HEK293 (cell line): ENCODE results near the gene LXN.

ENCODE experiments used
- CTCF ChIA-PET: fragments of 350-600 bp; formaldehyde crosslinking; extraction: SDS; loops from one replicate; lab custom pipeline; 2021; ENCODE audit warnings: antibody characterized with exemption; lab: Yijun Ruan, JAX
- POLR2A ChIA-PET: fragments of 300-600 bp; formaldehyde crosslinking; extraction: SDS; loops from one replicate; lab custom pipeline; 2020; ENCODE audit warnings: antibody characterized with exemption, inconsistent platforms; lab: Yijun Ruan, JAX
- H3K27ac ChIP-seq: fragments of 200-500 bp; sonication (Bioruptor generic); 2 replicates; pipeline ENCODE4 v1.5.1; 2014; ENCODE audit warnings: low read depth, low read length, control low read depth, inconsistent platforms; ENCODE audit errors: extremely low read depth
- H3K36me3 ChIP-seq, 2 experiments: fragments of 200-500 bp in 1 of 2; sonication (Bioruptor generic) in 1 of 2; 1 replicate in 1 of 2; 2 replicates in 1 of 2; pipeline ENCODE4 v1.5.1; 2014 to 2017; ENCODE audit warnings: inconsistent platforms in 2 of 2, low read length in 2 of 2; ENCODE audit not compliant: control insufficient read depth in 2 of 2, insufficient read depth in 1 of 2
- H3K4me1 ChIP-seq: fragments of 200-500 bp; sonication (Bioruptor generic); 2 replicates; pipeline ENCODE4 v1.5.1; 2014; ENCODE audit warnings: mild to moderate bottlenecking, low read length, inconsistent platforms; ENCODE audit not compliant: control insufficient read depth, insufficient read depth
- H3K4me3 ChIP-seq: 2 replicates; pipeline ENCODE4 v1.5.1; 2011; ENCODE audit warnings: low read depth, mild to moderate bottlenecking, control low read depth, low read length, moderate library complexity
- H3K9me3 ChIP-seq: fragments of 200-500 bp; sonication (Bioruptor generic); 2 replicates; pipeline ENCODE4 v1.5.1; 2014; ENCODE audit warnings: low read depth, low read length, inconsistent platforms; ENCODE audit not compliant: control insufficient read depth, insufficient read depth
- CTCF ChIP-seq: fragments of 450-650 bp; formaldehyde crosslinking; IDR thresholded peaks from 2 replicates; pipeline ENCODE4 v1.5.1; 2016; ENCODE audit warnings: missing biosample characterization, missing genetic modification characterization
- GLIS1 ChIP-seq: fragments of 450-650 bp; formaldehyde crosslinking; IDR thresholded peaks from 2 replicates; pipeline ENCODE4 v1.5.1; 2016; ENCODE audit warnings: missing biosample characterization, missing genetic modification characterization
- HIC1 ChIP-seq: fragments of 450-650 bp; formaldehyde crosslinking; IDR thresholded peaks from 2 replicates; pipeline ENCODE4 v1.5.1; 2016; ENCODE audit warnings: missing biosample characterization, missing genetic modification characterization
- IKZF3 ChIP-seq: fragments of 450-650 bp; IDR thresholded peaks from 2 replicates; pipeline ENCODE4 v1.5.0; 2018; ENCODE audit warnings: missing biosample characterization, mild to moderate bottlenecking, missing genetic modification characterization, moderate library complexity
- KLF9 ChIP-seq: fragments of 450-650 bp; formaldehyde crosslinking; IDR thresholded peaks from 2 replicates; pipeline ENCODE4 v1.5.1; 2016; ENCODE audit warnings: missing biosample characterization, missing genetic modification characterization, low read depth
- MYNN ChIP-seq: fragments of 450-650 bp; formaldehyde crosslinking; IDR thresholded peaks from 2 replicates; pipeline ENCODE4 v1.5.1; 2016; ENCODE audit warnings: missing biosample characterization, missing genetic modification characterization, borderline replicate concordance
- SALL2 ChIP-seq: fragments of 450-650 bp; formaldehyde crosslinking; IDR thresholded peaks from 2 replicates; pipeline ENCODE4 v1.5.0; 2017; ENCODE audit warnings: missing biosample characterization, mild to moderate bottlenecking, missing genetic modification characterization, borderline replicate concordance
- SP3 ChIP-seq: fragments of 450-650 bp; formaldehyde crosslinking; IDR thresholded peaks from 2 replicates; pipeline ENCODE4 v1.5.1; 2016; ENCODE audit warnings: missing biosample characterization, missing genetic modification characterization
- SP7 ChIP-seq: fragments of 450-650 bp; formaldehyde crosslinking; IDR thresholded peaks from 2 replicates; pipeline ENCODE4 v1.5.1; 2016; ENCODE audit warnings: missing biosample characterization, missing genetic modification characterization
- TRIM28 ChIP-seq: IDR thresholded peaks from 2 replicates; pipeline ENCODE4 v1.6.1; 2011; ENCODE audit warnings: low read length, control low read depth, borderline replicate concordance
- ZBTB20 ChIP-seq: fragments of 450-650 bp; formaldehyde crosslinking; IDR thresholded peaks from 2 replicates; pipeline ENCODE4 v1.5.1; 2016; ENCODE audit warnings: missing biosample characterization, missing genetic modification characterization
- ZEB2 ChIP-seq: fragments of 450-650 bp; formaldehyde crosslinking; IDR thresholded peaks from 2 replicates; pipeline ENCODE4 v1.5.1; 2016; ENCODE audit warnings: missing biosample characterization, missing genetic modification characterization
- ZFP3 ChIP-seq: fragments of 450-650 bp; formaldehyde crosslinking; IDR thresholded peaks from 2 replicates; pipeline ENCODE4 v1.5.1; 2016; ENCODE audit warnings: low read depth, missing biosample characterization, missing genetic modification characterization
- ZFP41 ChIP-seq: fragments of 450-650 bp; formaldehyde crosslinking; IDR thresholded peaks from 2 replicates; pipeline ENCODE4 v1.5.1; 2016; ENCODE audit warnings: missing biosample characterization, missing genetic modification characterization, borderline replicate concordance
- ZIC2 ChIP-seq: fragments of 450-650 bp; formaldehyde crosslinking; IDR thresholded peaks from 2 replicates; pipeline ENCODE4 v1.5.1; 2016; ENCODE audit warnings: missing biosample characterization, missing genetic modification characterization
- ZNF24 ChIP-seq: fragments of 450-650 bp; formaldehyde crosslinking; IDR thresholded peaks from 2 replicates; pipeline ENCODE4 v1.5.1; 2016; ENCODE audit warnings: missing biosample characterization, missing genetic modification characterization
- ZNF302 ChIP-seq: fragments of 450-650 bp; formaldehyde crosslinking; IDR thresholded peaks from 2 replicates; pipeline ENCODE4 v1.5.1; 2016; ENCODE audit warnings: missing biosample characterization, missing genetic modification characterization, low read depth
- ZNF433 ChIP-seq: fragments of 450-650 bp; formaldehyde crosslinking; IDR thresholded peaks from 2 replicates; pipeline ENCODE4 v1.5.1; 2016; ENCODE audit warnings: missing biosample characterization, missing genetic modification characterization, low read depth
- ZNF501 ChIP-seq: fragments of 450-650 bp; formaldehyde crosslinking; IDR thresholded peaks from 2 replicates; pipeline ENCODE4 v1.5.1; 2016; ENCODE audit warnings: missing biosample characterization, missing genetic modification characterization
- ZNF664 ChIP-seq: fragments of 450-650 bp; formaldehyde crosslinking; IDR thresholded peaks from 2 replicates; pipeline ENCODE4 v1.5.1; 2016; ENCODE audit warnings: missing biosample characterization, missing genetic modification characterization
- TF ChIP-seq, protein P1 (sequence below): fragments of 450-650 bp; formaldehyde crosslinking; optimal IDR thresholded peaks from 2 replicates; pipeline ENCODE3; 2016; ENCODE audit warnings: missing biosample characterization, mild to moderate bottlenecking, missing genetic modification characterization
- TF ChIP-seq, protein P2 (sequence below): fragments of 450-650 bp; formaldehyde crosslinking; IDR thresholded peaks from 2 replicates; pipeline ENCODE4 v1.5.1; 2017; ENCODE audit warnings: missing biosample characterization, missing genetic modification characterization
- TF ChIP-seq, protein P3 (sequence below): fragments of 450-650 bp; IDR thresholded peaks from 2 replicates; pipeline ENCODE4 v1.5.1; 2018; ENCODE audit warnings: missing biosample characterization, mild to moderate bottlenecking, missing genetic modification characterization
- TF ChIP-seq, protein P4 (sequence below): fragments of 450-650 bp; formaldehyde crosslinking; IDR thresholded peaks from 2 replicates; pipeline ENCODE4 v1.5.1; 2016; ENCODE audit warnings: missing biosample characterization, missing genetic modification characterization, borderline replicate concordance

Gene LXN

DNA sequence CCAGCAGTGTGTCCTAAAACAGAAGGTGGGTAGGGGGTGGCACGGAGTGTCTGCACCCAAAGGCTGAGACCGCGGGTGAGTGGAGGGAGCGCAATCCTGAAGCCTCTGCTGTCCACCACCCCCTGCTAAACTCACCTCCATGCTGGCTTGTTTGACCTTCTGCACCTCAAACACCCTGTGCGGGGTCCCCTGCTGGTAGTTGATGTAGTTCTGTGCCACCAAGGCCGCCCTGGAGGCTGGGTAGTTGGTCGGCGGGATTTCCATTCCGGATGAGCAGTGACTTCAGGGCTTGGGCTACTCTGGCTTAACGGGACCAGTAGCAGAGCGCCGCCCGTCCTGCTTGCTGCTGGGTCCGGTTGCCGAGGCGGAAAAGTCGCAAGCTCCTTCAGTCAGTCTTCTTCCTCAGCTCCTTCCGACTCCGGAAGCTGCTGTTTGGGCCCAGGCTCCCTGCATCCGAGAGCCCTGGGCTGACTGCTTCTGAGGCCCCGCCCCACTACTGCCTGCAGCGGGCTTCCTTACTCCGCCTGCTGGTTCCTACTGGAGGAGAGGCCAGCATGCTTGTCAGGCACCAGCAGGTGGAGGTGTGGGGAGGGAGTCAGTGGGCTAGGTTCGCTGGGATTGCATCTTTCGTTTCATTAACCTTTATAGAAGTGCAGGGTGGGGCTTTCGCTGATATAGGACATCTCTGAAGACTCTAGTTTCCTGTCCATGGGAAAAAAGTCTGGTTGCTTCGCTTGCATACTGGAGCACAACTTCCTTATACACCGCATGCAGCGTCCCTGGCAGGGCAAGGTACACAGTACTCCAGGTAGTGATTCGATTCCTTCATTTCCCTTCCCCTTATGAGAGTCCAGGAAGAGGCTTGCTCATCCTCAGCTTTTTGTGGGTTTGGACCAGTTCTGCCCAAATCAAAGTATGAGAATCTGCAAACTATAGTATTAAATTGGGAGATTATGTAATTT lies at the start of gene LXN (continued):
- TF ChIP-seq HIC1 (tag by site-specific recombination) (peak; percentile 35; the same call in 1 of the 2 replicates), ZNF433 (tag by site-specific recombination) (no peak), ZEB2 (tag by site-specific recombination) (peak; percentile 38; the same call in 1 of the 2 replicates), ZNF664 (tag by site-specific recombination) (no peak), TRIM28 (peak; percentile 72; the same call in 1 of the 2 replicates), ZNF501 (tag by site-specific recombination) (peak; percentile 71), ZFP3 (tag by site-specific recombination) (no peak), KLF9 (peak; percentile 33; the same call in 1 of the 2 replicates), ZIC2 (tag by site-specific recombination) (peak; percentile 50; the same call in 1 of the 2 replicates), GLIS1 (tag by site-specific recombination) (peak; percentile 65), CTCF (tag by site-specific recombination) (peak; percentile 93), SP7 (0 out of 2 replicates have a peak, but pooled peaks have one; percentile 18), ZBTB20 (tag by site-specific recombination) (peak; percentile 89), IKZF3 (tag by site-specific recombination) (peak; percentile 34; the same call in 1 of the 2 replicates), ZNF302 (tag by site-specific recombination) (no peak), ZNF24 (0 out of 2 replicates have a peak, but pooled peaks have one; percentile 27)
- TF ChIP-seq, protein P1, sequence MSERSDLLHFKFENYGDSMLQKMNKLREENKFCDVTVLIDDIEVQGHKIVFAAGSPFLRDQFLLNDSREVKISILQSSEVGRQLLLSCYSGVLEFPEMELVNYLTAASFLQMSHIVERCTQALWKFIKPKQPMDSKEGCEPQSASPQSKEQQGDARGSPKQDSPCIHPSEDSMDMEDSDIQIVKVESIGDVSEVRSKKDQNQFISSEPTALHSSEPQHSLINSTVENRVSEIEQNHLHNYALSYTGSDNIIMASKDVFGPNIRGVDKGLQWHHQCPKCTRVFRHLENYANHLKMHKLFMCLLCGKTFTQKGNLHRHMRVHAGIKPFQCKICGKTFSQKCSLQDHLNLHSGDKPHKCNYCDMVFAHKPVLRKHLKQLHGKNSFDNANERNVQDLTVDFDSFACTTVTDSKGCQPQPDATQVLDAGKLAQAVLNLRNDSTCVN = no peak
- TF ChIP-seq, protein P2, sequence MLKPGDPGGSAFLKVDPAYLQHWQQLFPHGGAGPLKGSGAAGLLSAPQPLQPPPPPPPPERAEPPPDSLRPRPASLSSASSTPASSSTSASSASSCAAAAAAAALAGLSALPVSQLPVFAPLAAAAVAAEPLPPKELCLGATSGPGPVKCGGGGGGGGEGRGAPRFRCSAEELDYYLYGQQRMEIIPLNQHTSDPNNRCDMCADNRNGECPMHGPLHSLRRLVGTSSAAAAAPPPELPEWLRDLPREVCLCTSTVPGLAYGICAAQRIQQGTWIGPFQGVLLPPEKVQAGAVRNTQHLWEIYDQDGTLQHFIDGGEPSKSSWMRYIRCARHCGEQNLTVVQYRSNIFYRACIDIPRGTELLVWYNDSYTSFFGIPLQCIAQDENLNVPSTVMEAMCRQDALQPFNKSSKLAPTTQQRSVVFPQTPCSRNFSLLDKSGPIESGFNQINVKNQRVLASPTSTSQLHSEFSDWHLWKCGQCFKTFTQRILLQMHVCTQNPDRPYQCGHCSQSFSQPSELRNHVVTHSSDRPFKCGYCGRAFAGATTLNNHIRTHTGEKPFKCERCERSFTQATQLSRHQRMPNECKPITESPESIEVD (tag by site-specific recombination) = no peak

DNA sequence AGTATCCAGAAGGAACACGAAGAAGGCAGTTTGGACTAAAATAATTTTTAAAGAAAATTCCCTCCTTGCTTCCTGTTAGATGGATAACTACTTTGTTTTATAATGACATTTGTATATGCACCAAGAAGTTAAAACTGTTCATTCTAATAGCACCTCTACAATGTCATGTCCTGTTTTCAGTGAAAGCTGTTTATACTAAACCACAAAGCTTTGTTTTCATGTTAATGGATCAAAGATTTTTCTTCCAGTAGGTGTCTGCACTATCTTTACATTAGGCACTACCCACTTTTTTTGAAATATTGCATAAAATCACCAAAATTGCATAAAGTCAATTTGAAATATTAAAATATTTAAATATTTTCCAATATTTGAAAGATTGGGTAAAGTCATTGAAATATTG lies 49.7 kb upstream of the LXN start:
- no peaks in the 10 kb centered on the region for H3K36me3 ChIP-seq
- POLR2A ChIA-PET = interaction anchor here (0.7 kb wide), 1 partner anchor 78 kb away, joined by 5 read pairs; no protein-coding TSS in a partner anchor
- no peaks in the 10 kb centered on the region for H3K9me3 ChIP-seq
- peaks cover 4% of the 10 kb centered on the region for H3K4me1 ChIP-seq
- CTCF ChIA-PET = interaction anchor here (1.0 to 1.9 kb wide), 2 partner anchors 67 to 73 kb away, joined by 3 to 7 read pairs; no protein-coding TSS in a partner anchor
- H3K27ac ChIP-seq = no peak overlapping the region
- H3K4me3 ChIP-seq = no peak overlapping the region
- no peak for TF ChIP-seq MYNN
- no peak for TF ChIP-seq ZFP3 (tag by site-specific recombination)
- TF ChIP-seq SP3 (tag by site-specific recombination) = no peak
- no peak for TF ChIP-seq ZFP41 (tag by site-specific recombination)
- no peak for TF ChIP-seq ZNF24
- no peak for TF ChIP-seq SALL2
- TF ChIP-seq, protein P3, sequence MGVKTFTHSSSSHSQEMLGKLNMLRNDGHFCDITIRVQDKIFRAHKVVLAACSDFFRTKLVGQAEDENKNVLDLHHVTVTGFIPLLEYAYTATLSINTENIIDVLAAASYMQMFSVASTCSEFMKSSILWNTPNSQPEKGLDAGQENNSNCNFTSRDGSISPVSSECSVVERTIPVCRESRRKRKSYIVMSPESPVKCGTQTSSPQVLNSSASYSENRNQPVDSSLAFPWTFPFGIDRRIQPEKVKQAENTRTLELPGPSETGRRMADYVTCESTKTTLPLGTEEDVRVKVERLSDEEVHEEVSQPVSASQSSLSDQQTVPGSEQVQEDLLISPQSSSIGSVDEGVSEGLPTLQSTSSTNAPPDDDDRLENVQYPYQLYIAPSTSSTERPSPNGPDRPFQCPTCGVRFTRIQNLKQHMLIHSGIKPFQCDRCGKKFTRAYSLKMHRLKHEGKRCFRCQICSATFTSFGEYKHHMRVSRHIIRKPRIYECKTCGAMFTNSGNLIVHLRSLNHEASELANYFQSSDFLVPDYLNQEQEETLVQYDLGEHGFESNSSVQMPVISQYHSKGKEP (tag by site-specific recombination) = no peak
- TF ChIP-seq, protein P4, sequence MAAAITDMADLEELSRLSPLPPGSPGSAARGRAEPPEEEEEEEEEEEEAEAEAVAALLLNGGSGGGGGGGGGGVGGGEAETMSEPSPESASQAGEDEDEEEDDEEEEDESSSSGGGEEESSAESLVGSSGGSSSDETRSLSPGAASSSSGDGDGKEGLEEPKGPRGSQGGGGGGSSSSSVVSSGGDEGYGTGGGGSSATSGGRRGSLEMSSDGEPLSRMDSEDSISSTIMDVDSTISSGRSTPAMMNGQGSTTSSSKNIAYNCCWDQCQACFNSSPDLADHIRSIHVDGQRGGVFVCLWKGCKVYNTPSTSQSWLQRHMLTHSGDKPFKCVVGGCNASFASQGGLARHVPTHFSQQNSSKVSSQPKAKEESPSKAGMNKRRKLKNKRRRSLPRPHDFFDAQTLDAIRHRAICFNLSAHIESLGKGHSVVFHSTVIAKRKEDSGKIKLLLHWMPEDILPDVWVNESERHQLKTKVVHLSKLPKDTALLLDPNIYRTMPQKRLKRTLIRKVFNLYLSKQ (tag by site-specific recombination) = no peak
